GM18517 (cell line): ENCODE data around the gene BCAR3.
"Not testable (repeated sequence)": the region's sequence is repeated elsewhere in the genome, so short reads cannot be mapped to it uniquely, and the experiment has no call there.

ENCODE experiments used
- ATAC-seq: cut with Tn5 transposase; IDR thresholded peaks from one replicate; pipeline ENCODE4 v1.9.1; 2021; ENCODE audit warnings: mild to moderate bottlenecking, moderate library complexity; ENCODE audit not compliant: unreplicated experiment

BCAR3 gene

GRCh38 chr1:93600663-93601062 lies 81.0 kb downstream of the BCAR3 start:
- ATAC-seq, result no peak

- no peak for ATAC-seq
These were observed 82.2 kb downstream of the BCAR3 start for GRCh38 chr1:93599479-93599878.

GRCh38 chr1:93598861-93599439 lies 82.7 kb downstream of the BCAR3 start:
- no peak for ATAC-seq

GRCh38 chr1:93598396-93598795 lies 83.2 kb downstream of the BCAR3 start:
- no peak for ATAC-seq

- no peak for ATAC-seq
These were observed 83.9 kb downstream of the BCAR3 start for GRCh38 chr1:93597709-93598108.

GRCh38 chr1:93596329-93597089 lies 85.1 kb downstream of the BCAR3 start:
- ATAC-seq, result no peak

GRCh38 chr1:93595743-93596142 lies 85.9 kb downstream of the BCAR3 start:
- no peak for ATAC-seq

GRCh38 chr1:93595266-93595665 lies 86.4 kb downstream of the BCAR3 start:
- ATAC-seq, result no peak

GRCh38 chr1:93594603-93594880 lies 87.1 kb downstream of the BCAR3 start:
- no peak for ATAC-seq

- no peak for ATAC-seq
These were observed 87.6 kb downstream of the BCAR3 start for GRCh38 chr1:93593854-93594602.

GRCh38 chr1:93592551-93592949 lies 89.1 kb downstream of the BCAR3 start:
- no peak for ATAC-seq

- no peak for ATAC-seq
These were observed 89.7 kb downstream of the BCAR3 start for GRCh38 chr1:93591676-93592550.

- ATAC-seq, result not testable (repeated sequence)
These were observed 90.4 kb downstream of the BCAR3 start for GRCh38 chr1:93591291-93591675.

GRCh38 chr1:93588955-93589354 lies 92.7 kb downstream of the BCAR3 start:
- no peak for ATAC-seq

GRCh38 chr1:93588206-93588605 lies 93.4 kb downstream of the BCAR3 start:
- no peak for ATAC-seq

- no peak for ATAC-seq
These were observed 94.3 kb downstream of the BCAR3 start for GRCh38 chr1:93587354-93587753.

- no peak for ATAC-seq
These were observed 96.3 kb downstream of the BCAR3 start for GRCh38 chr1:93585059-93585966.

GRCh38 chr1:93584261-93585003 lies 97.2 kb downstream of the BCAR3 start:
- ATAC-seq, result no peak
